Measurements from ENCODE around the gene PGA5.
"Not testable (repeated sequence)": the region's sequence is repeated elsewhere in the genome, so short reads cannot be mapped to it uniquely, and the experiment has no call there.

PGA5 gene

GRCh38 chr11:61240875-61241274 is at the start of gene PGA5:
Gene PGA5 (plus strand): TSS chr11:61241175. CDS start chr11:61241227, 52 bp downstream.
- not testable (repeated sequence) for H3K4me3 ChIP-seq (ENCODE audit: low read length); DNase-seq (ENCODE audit: low read depth)

- TF ChIP-seq CTCF (conservative IDR thresholded peaks at IDR 0.05; ENCODE audit: low read depth, low read length): no peak
- DNase-seq (ENCODE audit: low read depth): no peak
- no peak overlapping the region for H3K4me3 ChIP-seq (ENCODE audit: low read length)
Observed at GRCh38 chr11:61193596-61193995, 47.4 kb upstream of the PGA5 start.

GRCh38 chr11:61194169-61194671 is 46.8 kb upstream of the PGA5 start:
- TF ChIP-seq CTCF (conservative IDR thresholded peaks at IDR 0.05; ENCODE audit: low read depth, low read length): no peak
- H3K4me3 ChIP-seq (ENCODE audit: low read length): no peak overlapping the region
- DNase-seq (ENCODE audit: low read depth): no peak

GRCh38 chr11:61194981-61195695 is 45.8 kb upstream of the PGA5 start:
- TF ChIP-seq CTCF (conservative IDR thresholded peaks at IDR 0.05; ENCODE audit: low read depth, low read length): no peak
- H3K4me3 ChIP-seq (ENCODE audit: low read length): no peak overlapping the region
- DNase-seq (ENCODE audit: low read depth): no peak

- no peak for TF ChIP-seq CTCF (conservative IDR thresholded peaks at IDR 0.05; ENCODE audit: low read depth, low read length)
- no peak overlapping the region for H3K4me3 ChIP-seq (ENCODE audit: low read length)
- DNase-seq (ENCODE audit: low read depth): no peak
Observed at GRCh38 chr11:61195719-61196118, 45.3 kb upstream of the PGA5 start.

- no peak for TF ChIP-seq CTCF (conservative IDR thresholded peaks at IDR 0.05; ENCODE audit: low read depth, low read length)
- H3K4me3 ChIP-seq (ENCODE audit: low read length): no peak overlapping the region
- DNase-seq (ENCODE audit: low read depth): no peak
Observed at GRCh38 chr11:61198361-61198760, 42.6 kb upstream of the PGA5 start.

- no peak overlapping the region for H3K4me3 ChIP-seq (ENCODE audit: low read length)
- DNase-seq (ENCODE audit: low read depth): no peak
- no peak for TF ChIP-seq CTCF (conservative IDR thresholded peaks at IDR 0.05; ENCODE audit: low read depth, low read length)
Observed at GRCh38 chr11:61198948-61199523, 41.9 kb upstream of the PGA5 start.
